AG04450 (cell line): ENCODE measurements around the gene RAPGEF3. TPM values are rescaled to one million over a fixed set of nuclear protein-coding genes. Genes with fewer than 3 reads are reported as not detected.

ENCODE experiments used
- CTCF ChIA-PET: fragments of 300-600, 350-600 bp; formaldehyde crosslinking; extraction: SDS; loops from one replicate; lab custom pipeline; 2022; ENCODE audit warnings: antibody characterized with exemption, inconsistent platforms; lab: Charles Lee
- POLR2A ChIA-PET: fragments of 350-600 bp; formaldehyde crosslinking; extraction: SDS; loops from one replicate; lab custom pipeline; 2021; ENCODE audit warnings: antibody characterized with exemption, inconsistent platforms; lab: Yijun Ruan, JAX
- DNase-seq: peaks from one replicate; pipeline ENCODE4 v3.0.0-alpha.2; 2011; ENCODE audit warnings: low read depth, low spot score
- H3K27ac ChIP-seq: one replicate; pipeline ENCODE4 v1.5.1; 2012; ENCODE audit warnings: low read depth, low read length, control low read depth
- H3K27me3 ChIP-seq: one replicate; pipeline ENCODE4 v1.6.0; 2012; ENCODE audit warnings: low read length; ENCODE audit not compliant: control insufficient read depth, insufficient read depth
- H3K4me3 ChIP-seq: 2 replicates; pipeline ENCODE4 v1.5.1; 2011; ENCODE audit warnings: mild to moderate bottlenecking, low read depth, low read length, control low read depth
- H3K9me3 ChIP-seq: 2 replicates; pipeline ENCODE4 v1.5.1; 2012; ENCODE audit warnings: low read length; ENCODE audit not compliant: control insufficient read depth, insufficient read depth
- polyA plus RNA-seq: library from polyadenylated mRNA; depleted of rRNA; stranded (reverse); fragments of >200 nt; gene quantifications from 2 replicates; pipeline ENCODE4 v1.2.3, GENCODE V29; 2011
- TF ChIP-seq, protein P1 (sequence below): IDR thresholded peaks from 2 replicates; pipeline ENCODE4 v1.5.1; 2011; ENCODE audit warnings: low read depth, low read length, control low read depth, inconsistent platforms

The RAPGEF3 gene
- polyA plus RNA-seq, 1 experiment = 1.7 TPM

DNA sequence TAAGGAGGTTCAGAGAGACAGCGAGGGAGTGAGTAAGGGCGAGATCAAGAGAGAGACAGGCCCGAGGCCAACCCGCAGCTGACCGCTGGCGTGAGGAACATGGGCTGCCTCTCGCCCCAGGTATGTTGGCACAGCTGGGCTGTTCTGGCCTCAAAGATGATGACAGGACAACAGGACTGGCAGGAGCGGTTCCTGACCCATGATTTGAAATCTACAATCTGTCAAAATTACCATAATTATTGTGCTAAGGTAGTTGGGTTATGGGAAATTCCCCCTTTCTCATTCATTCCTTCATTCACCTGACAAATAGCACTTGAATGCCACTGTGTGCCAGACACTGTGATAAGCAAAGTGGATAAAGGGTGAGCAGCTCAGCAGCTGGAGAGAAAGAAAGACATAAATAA, 28.3 kb downstream of the RAPGEF3 start:
- no peak overlapping the region for H3K4me3 ChIP-seq
- TF ChIP-seq, protein P1, sequence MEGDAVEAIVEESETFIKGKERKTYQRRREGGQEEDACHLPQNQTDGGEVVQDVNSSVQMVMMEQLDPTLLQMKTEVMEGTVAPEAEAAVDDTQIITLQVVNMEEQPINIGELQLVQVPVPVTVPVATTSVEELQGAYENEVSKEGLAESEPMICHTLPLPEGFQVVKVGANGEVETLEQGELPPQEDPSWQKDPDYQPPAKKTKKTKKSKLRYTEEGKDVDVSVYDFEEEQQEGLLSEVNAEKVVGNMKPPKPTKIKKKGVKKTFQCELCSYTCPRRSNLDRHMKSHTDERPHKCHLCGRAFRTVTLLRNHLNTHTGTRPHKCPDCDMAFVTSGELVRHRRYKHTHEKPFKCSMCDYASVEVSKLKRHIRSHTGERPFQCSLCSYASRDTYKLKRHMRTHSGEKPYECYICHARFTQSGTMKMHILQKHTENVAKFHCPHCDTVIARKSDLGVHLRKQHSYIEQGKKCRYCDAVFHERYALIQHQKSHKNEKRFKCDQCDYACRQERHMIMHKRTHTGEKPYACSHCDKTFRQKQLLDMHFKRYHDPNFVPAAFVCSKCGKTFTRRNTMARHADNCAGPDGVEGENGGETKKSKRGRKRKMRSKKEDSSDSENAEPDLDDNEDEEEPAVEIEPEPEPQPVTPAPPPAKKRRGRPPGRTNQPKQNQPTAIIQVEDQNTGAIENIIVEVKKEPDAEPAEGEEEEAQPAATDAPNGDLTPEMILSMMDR = no peak
- H3K27ac ChIP-seq = no peak overlapping the region
- DNase-seq = no peak
- POLR2A ChIA-PET = no interaction called here
- H3K27me3 ChIP-seq = no peaks in the 10 kb centered on the region
- H3K9me3 ChIP-seq = no peaks in the 10 kb centered on the region
- CTCF ChIA-PET = interaction anchor here (2.1 to 5.9 kb wide), 2 partner anchors 13 to 15 kb away, joined by 7 to 52 read pairs; no protein-coding TSS in a partner anchor

DNA sequence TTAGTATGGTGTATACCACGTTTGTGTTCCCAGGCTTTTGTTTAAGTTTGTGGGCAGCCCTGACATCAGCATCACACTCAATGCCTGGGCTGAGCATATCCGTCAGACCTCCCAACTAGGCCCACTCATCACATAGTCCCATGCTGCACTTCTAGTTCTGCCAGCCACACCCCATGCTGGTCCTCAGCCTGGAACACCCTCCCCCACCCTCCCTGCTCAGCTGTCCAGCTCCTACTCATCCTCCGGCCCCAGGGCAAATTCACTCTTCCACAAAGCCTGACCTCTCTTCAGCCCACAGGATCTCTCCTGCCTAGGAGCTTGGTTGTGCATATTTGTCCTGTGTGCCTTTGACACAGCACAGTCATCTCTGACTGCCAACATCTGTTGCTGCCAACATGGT, 29.4 kb downstream of the RAPGEF3 start:
- Histone ChIP-seq H3K4me3 (no peak overlapping the region), H3K9me3 (peaks cover 3% of the 10 kb centered on the region; the same call in 1 of the 2 replicates), H3K27ac (no peak overlapping the region), H3K27me3 (no peaks in the 10 kb centered on the region)
- TF ChIP-seq, protein P1 = no peak
- POLR2A ChIA-PET = no interaction called here
- DNase-seq = no peak
- CTCF ChIA-PET = interaction anchor here (0.6 to 5.9 kb wide), 4 partner anchors 11 to 1604 kb away, joined by 3 to 52 read pairs (median 6); no protein-coding TSS in a partner anchor

DNA sequence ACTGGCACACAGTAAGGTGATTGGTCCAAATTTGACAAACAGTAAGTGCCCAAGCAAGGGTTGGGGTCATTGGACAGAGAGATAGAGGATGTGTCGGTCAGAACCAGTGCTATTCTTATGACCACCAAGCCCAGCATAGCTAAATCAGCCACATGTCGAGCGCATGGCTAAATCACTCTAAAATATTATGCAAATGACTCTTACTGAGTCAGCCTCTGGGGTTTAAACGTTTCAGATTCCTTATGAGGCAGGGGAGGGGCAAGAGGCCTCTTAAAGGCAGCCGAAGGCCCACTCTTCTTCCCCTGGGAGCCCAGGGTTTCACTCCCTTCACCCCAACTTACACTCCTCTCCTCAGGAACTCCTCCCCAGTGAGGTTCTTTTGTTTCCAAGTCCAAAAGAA, 32.8 kb downstream of the RAPGEF3 start:
- Histone ChIP-seq H3K9me3 (peaks cover 3% of the 10 kb centered on the region; the same call in 1 of the 2 replicates), H3K27me3 (no peaks in the 10 kb centered on the region), H3K4me3 (no peak overlapping the region), H3K27ac (peak overlapping the region; percentile 70)
- CTCF ChIA-PET = interaction anchor here (0.9 to 4.4 kb wide), 6 partner anchors 10 to 113 kb away, joined by 4 to 28 read pairs (median 7); no protein-coding TSS in a partner anchor
- TF ChIP-seq, protein P1 = no peak
- POLR2A ChIA-PET = no interaction called here
- no peak for DNase-seq

DNA sequence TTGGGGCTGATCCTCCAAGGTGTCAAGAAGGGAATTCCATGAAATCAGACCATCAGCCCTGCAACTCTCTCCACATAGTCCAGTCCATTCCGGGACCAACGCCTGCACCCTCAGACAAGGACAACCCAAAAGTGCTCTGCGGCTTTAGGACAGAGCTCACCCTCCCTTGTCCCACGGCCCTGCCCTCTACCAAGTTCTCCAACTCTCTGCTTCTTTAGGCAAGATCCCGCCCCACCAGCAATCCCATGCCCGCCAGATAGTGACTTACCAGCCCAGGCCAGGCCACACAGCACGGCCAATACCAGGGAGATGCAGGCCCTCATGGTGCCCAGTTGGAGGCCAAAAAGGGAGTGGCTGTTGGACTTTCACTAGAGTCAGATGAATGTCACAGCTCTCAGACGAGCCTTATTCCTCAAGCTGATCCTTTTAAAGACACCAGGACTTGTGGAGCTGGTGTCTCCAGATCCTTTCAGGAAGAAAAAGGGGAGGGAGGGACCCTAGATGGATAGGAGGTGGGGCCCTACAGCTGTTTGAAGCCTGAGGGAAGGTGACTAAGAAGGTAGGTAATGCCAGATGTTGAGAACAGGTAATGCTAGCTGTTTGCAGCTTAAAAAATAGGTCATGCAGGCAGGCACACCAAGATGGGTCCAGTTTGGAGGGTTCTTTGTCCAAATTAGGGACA, 33.4 kb downstream of the RAPGEF3 start, which contains the start of gene ENDOU:
ENDOU (minus strand) TSS at position 400 of the 682 bp plus-strand sequence; CDS start at position 323, 77 bp downstream.
- TF ChIP-seq, protein P1 = no peak
- H3K4me3 ChIP-seq = no peak within 1 kb of the TSS
- H3K27me3 ChIP-seq = no peaks in the 10 kb centered on the region
- CTCF ChIA-PET = interaction anchor here (0.9 to 4.4 kb wide), 7 partner anchors 9 to 114 kb away, joined by 4 to 28 read pairs (median 5); no protein-coding TSS in a partner anchor
- POLR2A ChIA-PET = no interaction called here
- no peak for DNase-seq
- H3K9me3 ChIP-seq = peaks cover 3% of the 10 kb centered on the region; the same call in 1 of the 2 replicates
- peak within 1 kb of the TSS; percentile 70 for H3K27ac ChIP-seq
